Activated T-cell treated with anti-CD3 and anti-CD28 coated beads, Interleukin-2, amount 50 U/mL, for 24 hours (primary cell): ENCODE measurements around the gene KHSRP.

Experiments
- DNase-seq: peaks from one replicate; pipeline ENCODE4 v3.0.0-alpha.2; 2020
- H3K27ac Mint-ChIP-seq: 2 replicates; pipeline ENCODE4 v1.8.0; 2020; ENCODE audit warnings: mild to moderate bottlenecking, mixed read lengths
- H3K27me3 Mint-ChIP-seq: 2 replicates; pipeline ENCODE4 v1.8.0; 2020; ENCODE audit warnings: mixed read lengths
- H3K36me3 Mint-ChIP-seq: 2 replicates; pipeline ENCODE4 v1.8.0; 2020; ENCODE audit warnings: low read depth, mixed read lengths
- H3K4me1 Mint-ChIP-seq: 2 replicates; pipeline ENCODE4 v1.8.0; 2020; ENCODE audit warnings: low read depth, mixed read lengths
- H3K4me3 Mint-ChIP-seq: 2 replicates; pipeline ENCODE4 v1.8.0; 2020; ENCODE audit warnings: mild to moderate bottlenecking, moderate library complexity, mixed read lengths
- H3K9me3 Mint-ChIP-seq: 2 replicates; pipeline ENCODE4 v1.8.0; 2020; ENCODE audit warnings: mixed read lengths

The KHSRP gene

GRCh38 chr19:6424195-6424938, at the start of gene KHSRP:
KHSRP (minus strand) TSS chr19:6424811; CDS start chr19:6424701, 110 bp downstream.
- H3K27ac Mint-ChIP-seq: peak within 1 kb of the TSS; percentile 93
- H3K4me1 Mint-ChIP-seq: peaks cover 36% of the 10 kb centered on the region
- peak within 1 kb of the TSS; percentile 94 for H3K4me3 Mint-ChIP-seq
- H3K9me3 Mint-ChIP-seq: peaks cover 4% of the 10 kb centered on the region
- peak; percentile 62 for DNase-seq
- H3K27me3 Mint-ChIP-seq: no peaks in the 10 kb centered on the region
- peaks cover 50% of the 10 kb centered on the region for H3K36me3 Mint-ChIP-seq

- DNase-seq: no peak
- Mint-ChIP-seq H3K4me3 (no peak overlapping the region), H3K4me1 (peaks cover 2% of the 10 kb centered on the region), H3K9me3 (no peaks in the 10 kb centered on the region), H3K36me3 (peaks cover 69% of the 10 kb centered on the region), H3K27me3 (no peaks in the 10 kb centered on the region), H3K27ac (peak overlapping the region; percentile 37)
Measured at GRCh38 chr19:6473647-6474046, 49.0 kb upstream of the KHSRP start.

GRCh38 chr19:6472713-6473112, 48.1 kb upstream of the KHSRP start:
- H3K4me3 Mint-ChIP-seq: no peak overlapping the region
- peaks cover 2% of the 10 kb centered on the region for H3K4me1 Mint-ChIP-seq
- H3K27me3 Mint-ChIP-seq: no peaks in the 10 kb centered on the region
- no peak overlapping the region for H3K27ac Mint-ChIP-seq
- no peaks in the 10 kb centered on the region for H3K9me3 Mint-ChIP-seq
- DNase-seq: no peak
- H3K36me3 Mint-ChIP-seq: peaks cover 76% of the 10 kb centered on the region

GRCh38 chr19:6471076-6471475, 46.5 kb upstream of the KHSRP start:
- no peak overlapping the region for H3K4me3 Mint-ChIP-seq
- no peak overlapping the region for H3K27ac Mint-ChIP-seq
- DNase-seq: no peak
- H3K27me3 Mint-ChIP-seq: no peaks in the 10 kb centered on the region
- no peaks in the 10 kb centered on the region for H3K9me3 Mint-ChIP-seq
- peaks cover 71% of the 10 kb centered on the region for H3K36me3 Mint-ChIP-seq
- H3K4me1 Mint-ChIP-seq: peaks cover 2% of the 10 kb centered on the region

GRCh38 chr19:6470173-6470572, 45.6 kb upstream of the KHSRP start:
- no peak overlapping the region for H3K4me3 Mint-ChIP-seq
- no peaks in the 10 kb centered on the region for H3K9me3 Mint-ChIP-seq
- no peak for DNase-seq
- no peaks in the 10 kb centered on the region for H3K27me3 Mint-ChIP-seq
- peaks cover 65% of the 10 kb centered on the region for H3K36me3 Mint-ChIP-seq
- H3K27ac Mint-ChIP-seq: no peak overlapping the region
- H3K4me1 Mint-ChIP-seq: peaks cover 2% of the 10 kb centered on the region

- Mint-ChIP-seq H3K4me3 (no peak overlapping the region), H3K27ac (peak overlapping the region; percentile 50), H3K36me3 (peaks cover 43% of the 10 kb centered on the region), H3K9me3 (no peaks in the 10 kb centered on the region), H3K4me1 (peaks cover 8% of the 10 kb centered on the region), H3K27me3 (no peaks in the 10 kb centered on the region)
- DNase-seq: no peak
Measured at GRCh38 chr19:6467384-6467783, 42.8 kb upstream of the KHSRP start.

GRCh38 chr19:6466526-6467248, 42.1 kb upstream of the KHSRP start:
- Mint-ChIP-seq H3K9me3 (no peaks in the 10 kb centered on the region), H3K36me3 (peaks cover 40% of the 10 kb centered on the region), H3K27me3 (no peaks in the 10 kb centered on the region), H3K4me1 (peaks cover 10% of the 10 kb centered on the region), H3K4me3 (no peak overlapping the region), H3K27ac (no peak overlapping the region)
- DNase-seq: no peak

GRCh38 chr19:6465663-6466062, 41.1 kb upstream of the KHSRP start:
- Mint-ChIP-seq H3K27me3 (no peaks in the 10 kb centered on the region), H3K9me3 (no peaks in the 10 kb centered on the region), H3K27ac (peak overlapping the region; percentile 57), H3K4me3 (no peak overlapping the region), H3K36me3 (peaks cover 33% of the 10 kb centered on the region), H3K4me1 (peaks cover 10% of the 10 kb centered on the region)
- DNase-seq: no peak

GRCh38 chr19:6465006-6465405, 40.4 kb upstream of the KHSRP start:
- H3K27me3 Mint-ChIP-seq: no peaks in the 10 kb centered on the region
- H3K36me3 Mint-ChIP-seq: peaks cover 29% of the 10 kb centered on the region
- DNase-seq: no peak
- no peaks in the 10 kb centered on the region for H3K9me3 Mint-ChIP-seq
- H3K27ac Mint-ChIP-seq: peak overlapping the region; percentile 4
- peaks cover 14% of the 10 kb centered on the region for H3K4me1 Mint-ChIP-seq
- H3K4me3 Mint-ChIP-seq: no peak overlapping the region

GRCh38 chr19:6464070-6464873, 39.7 kb upstream of the KHSRP start, which contains the start of gene CRB3:
CRB3 (plus strand) TSS chr19:6464271; CDS start chr19:6464702, 431 bp downstream.
- Mint-ChIP-seq H3K4me3 (peak within 1 kb of the TSS; percentile 12), H3K27ac (peak within 1 kb of the TSS; percentile 4), H3K9me3 (no peaks in the 10 kb centered on the region), H3K36me3 (peaks cover 23% of the 10 kb centered on the region), H3K27me3 (no peaks in the 10 kb centered on the region), H3K4me1 (peaks cover 16% of the 10 kb centered on the region)
- peak; percentile 58 for DNase-seq

- Mint-ChIP-seq H3K9me3 (peaks cover 2% of the 10 kb centered on the region), H3K27ac (peak overlapping the region; percentile 88), H3K4me3 (peak overlapping the region; percentile 82), H3K27me3 (no peaks in the 10 kb centered on the region), H3K36me3 (peaks cover 13% of the 10 kb centered on the region), H3K4me1 (peaks cover 27% of the 10 kb centered on the region)
- DNase-seq: peak; percentile 96
Measured at GRCh38 chr19:6460099-6460884, 35.7 kb upstream of the KHSRP start.

GRCh38 chr19:6459262-6460098, 34.9 kb upstream of the KHSRP start, which contains the start of gene SLC25A23:
SLC25A23 (minus strand) TSS chr19:6459792; CDS start chr19:6459628, 164 bp downstream.
- Mint-ChIP-seq H3K4me3 (peak within 1 kb of the TSS; percentile 82), H3K9me3 (peaks cover 9% of the 10 kb centered on the region), H3K27ac (peak within 1 kb of the TSS; percentile 88), H3K36me3 (peaks cover 21% of the 10 kb centered on the region), H3K27me3 (no peaks in the 10 kb centered on the region), H3K4me1 (peaks cover 23% of the 10 kb centered on the region)
- peak; percentile 79 for DNase-seq

- peak overlapping the region; percentile 63 for H3K27ac Mint-ChIP-seq
- H3K36me3 Mint-ChIP-seq: peaks cover 28% of the 10 kb centered on the region
- no peak for DNase-seq
- H3K9me3 Mint-ChIP-seq: peaks cover 13% of the 10 kb centered on the region
- H3K27me3 Mint-ChIP-seq: no peaks in the 10 kb centered on the region
- peaks cover 20% of the 10 kb centered on the region for H3K4me1 Mint-ChIP-seq
- peak overlapping the region; percentile 81 for H3K4me3 Mint-ChIP-seq
Measured at GRCh38 chr19:6458695-6459261, 34.2 kb upstream of the KHSRP start.
